ENCODE results near the gene HOXB8.

The HOXB8 gene

DNA sequence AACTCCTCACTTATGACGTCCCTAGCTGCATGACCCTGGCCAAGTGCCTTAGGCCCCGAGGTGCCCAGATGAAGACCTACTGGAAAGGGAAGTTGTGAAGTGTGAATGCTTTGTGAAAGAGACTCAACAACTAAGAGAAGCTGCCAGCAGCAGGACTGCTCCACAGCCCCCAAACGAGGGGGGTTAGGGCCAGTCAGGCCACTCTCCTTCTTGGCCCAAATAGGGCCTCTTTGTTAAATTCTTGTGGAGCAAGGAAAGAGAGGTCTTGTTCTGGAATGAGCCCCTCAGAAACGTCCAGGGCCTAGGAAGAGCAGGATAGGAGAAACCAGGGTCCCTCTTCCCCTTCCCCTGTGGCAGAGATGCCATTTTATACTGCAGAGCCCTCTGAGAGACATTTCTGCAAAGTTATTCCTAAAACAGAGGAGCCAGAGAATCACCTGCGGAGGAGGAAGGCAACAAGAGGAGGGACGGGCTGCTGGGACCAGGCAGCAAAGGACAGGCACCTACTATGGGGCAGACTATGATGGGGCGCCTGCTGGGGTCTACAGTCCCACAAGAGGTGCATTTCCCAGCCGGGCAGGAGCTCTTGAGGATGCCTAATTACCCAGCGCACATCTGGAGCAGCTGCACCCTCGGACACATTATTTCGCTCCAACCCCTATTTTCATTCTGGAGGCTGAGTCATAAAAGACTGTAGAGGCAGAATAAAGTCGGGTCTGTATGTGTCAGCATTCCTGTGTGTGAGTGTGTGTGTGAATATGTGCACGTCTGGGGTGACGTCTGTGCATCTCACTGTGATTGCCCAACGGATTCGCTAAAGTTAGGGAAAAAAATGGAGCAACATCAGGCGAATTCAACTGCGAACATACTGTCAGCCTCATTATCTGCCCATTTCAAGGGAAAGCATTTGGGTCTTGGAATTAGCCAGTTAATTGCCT, 22.5 kb upstream of the HOXB8 start:
- DNase-seq, result no peak

GRCh38 chr17:48636177-48637018, 21.3 kb upstream of the HOXB8 start:
- peak in 3 of 4 experiments; percentile 21 to 48 (median 34) for DNase-seq

- DNase-seq, result no peak
Observed at GRCh38 chr17:48634493-48635208, 19.6 kb upstream of the HOXB8 start.

GRCh38 chr17:48633266-48633677, 18.2 kb upstream of the HOXB8 start:
- no peak for DNase-seq

GRCh38 chr17:48632579-48633265, 17.6 kb upstream of the HOXB8 start:
- DNase-seq, result no peak

DNA sequence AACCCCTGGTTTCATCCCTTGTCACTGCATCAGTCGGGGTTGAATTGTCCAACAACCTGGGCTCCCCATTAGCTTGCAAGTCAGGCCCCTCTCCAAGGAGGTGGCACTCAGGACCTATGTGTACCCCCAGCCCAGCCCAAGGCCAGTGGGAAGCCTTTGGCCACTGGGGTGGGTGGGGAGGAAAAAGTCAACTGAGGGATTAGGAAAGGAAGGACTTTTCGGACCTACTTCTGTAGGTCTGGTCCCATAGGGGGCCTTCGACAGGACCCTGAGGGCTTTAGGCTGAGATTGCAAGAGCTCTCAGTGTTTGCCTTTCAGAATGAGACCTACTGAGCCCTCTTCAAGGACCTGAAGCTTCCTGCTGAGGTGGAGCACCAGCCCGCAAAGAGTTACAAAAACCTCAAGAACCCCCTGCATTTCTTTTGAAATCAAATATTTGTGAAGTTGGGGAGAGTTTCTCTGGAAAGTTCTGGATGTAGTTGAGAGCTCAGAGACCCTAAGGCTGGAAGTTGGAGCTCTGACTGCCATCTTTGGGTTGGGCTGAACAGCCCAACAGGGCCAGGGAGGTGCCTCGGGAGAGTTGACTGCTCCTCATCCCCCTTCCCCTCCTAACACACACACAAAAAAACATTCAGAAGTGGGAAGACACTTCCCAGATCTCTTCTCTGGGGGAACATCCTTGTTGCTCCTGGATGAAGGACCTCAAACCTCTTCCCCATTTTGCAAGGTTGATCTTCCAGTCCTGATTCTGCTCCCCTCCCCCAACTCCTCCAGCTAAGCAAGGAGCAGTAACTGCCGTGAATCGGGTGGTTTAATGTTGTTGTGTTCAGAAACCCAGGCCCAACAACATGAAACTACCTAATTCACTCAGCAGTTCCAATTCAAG, 16.8 kb upstream of the HOXB8 start:
- DNase-seq, result no peak

DNA sequence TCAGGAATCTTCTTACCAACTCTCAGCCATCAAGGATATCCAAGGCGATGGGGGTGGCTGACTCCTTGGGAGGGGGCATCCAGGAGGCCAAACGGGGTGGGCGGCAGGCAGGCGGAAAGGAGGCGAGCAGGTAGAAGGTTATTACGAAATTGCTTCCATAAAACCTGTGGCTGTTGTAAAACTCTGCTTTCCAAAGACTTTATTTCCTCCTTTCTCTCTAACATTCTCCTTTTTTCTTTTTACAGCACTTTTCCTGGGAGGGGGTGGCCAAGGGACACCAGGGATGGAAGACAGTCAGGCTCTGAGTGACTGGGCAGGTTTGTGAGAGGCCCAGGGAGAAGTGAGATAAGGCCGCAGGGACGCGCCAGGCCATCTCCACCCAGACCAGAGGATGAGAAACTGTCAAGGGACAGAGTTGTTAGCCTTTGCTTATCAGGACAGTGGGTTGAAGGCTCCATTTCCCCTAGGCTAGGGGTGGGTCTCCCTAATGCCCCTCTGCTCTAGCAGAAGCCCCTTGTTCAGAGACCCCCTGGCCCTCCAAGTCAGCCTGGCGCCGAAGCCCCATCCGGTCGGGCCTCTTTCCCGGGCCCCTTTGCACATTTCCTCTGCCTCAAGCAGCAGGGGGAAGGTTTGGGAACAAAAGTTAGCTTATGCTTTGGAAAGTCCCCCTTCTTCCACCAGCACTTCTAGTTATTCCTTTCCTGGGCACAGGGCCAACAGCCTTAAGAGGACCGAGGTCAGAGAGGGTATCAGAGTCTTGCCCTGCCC, 16.0 kb upstream of the HOXB8 start:
- DNase-seq, result no peak

GRCh38 chr17:48630009-48630924, 15.2 kb upstream of the HOXB8 start:
- DNase-seq, result no peak

- no peak for DNase-seq
Observed at GRCh38 chr17:48629411-48629759, 14.3 kb upstream of the HOXB8 start.

DNA sequence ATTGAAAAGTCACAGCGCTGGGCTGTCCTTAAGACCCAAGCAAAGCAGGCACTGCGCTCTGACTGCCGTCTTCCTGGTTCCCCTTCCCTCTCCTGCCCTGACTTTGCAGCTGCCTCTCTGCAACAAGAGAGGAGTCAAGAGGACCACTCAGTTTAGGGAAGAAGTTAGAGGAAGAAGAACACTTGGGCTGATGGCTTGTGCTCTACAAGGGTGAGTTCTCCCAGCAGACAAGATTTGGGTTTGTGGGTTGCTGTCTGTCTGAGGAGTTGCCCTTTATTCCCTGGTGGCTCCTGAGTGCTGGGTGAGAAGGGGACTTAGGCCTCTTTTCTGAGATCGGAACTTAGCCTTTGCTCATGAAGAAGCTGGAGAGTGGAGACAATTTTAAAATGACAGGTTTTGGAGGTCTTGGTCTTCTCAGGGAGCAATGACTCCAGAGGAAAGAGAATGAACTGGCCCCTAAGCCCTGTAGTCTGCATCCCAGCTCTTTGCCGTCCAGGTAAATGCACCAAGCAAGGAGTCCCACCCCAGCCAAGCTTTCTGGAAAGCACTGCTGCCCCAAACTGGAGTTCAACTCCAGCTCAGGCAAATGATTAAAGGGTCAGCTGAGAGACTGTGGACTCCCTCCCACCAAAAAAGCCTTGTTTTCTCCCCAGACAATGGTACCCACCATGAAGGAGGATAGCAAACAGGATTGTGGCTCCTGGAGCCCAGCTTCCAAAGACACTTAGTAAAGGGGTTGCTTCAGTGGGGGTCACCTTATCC, 13.7 kb upstream of the HOXB8 start:
- no peak for DNase-seq

- no peak for DNase-seq
Observed at GRCh38 chr17:48627623-48628521, 12.8 kb upstream of the HOXB8 start.

GRCh38 chr17:48627118-48627597, 12.1 kb upstream of the HOXB8 start:
- no peak for DNase-seq

DNA sequence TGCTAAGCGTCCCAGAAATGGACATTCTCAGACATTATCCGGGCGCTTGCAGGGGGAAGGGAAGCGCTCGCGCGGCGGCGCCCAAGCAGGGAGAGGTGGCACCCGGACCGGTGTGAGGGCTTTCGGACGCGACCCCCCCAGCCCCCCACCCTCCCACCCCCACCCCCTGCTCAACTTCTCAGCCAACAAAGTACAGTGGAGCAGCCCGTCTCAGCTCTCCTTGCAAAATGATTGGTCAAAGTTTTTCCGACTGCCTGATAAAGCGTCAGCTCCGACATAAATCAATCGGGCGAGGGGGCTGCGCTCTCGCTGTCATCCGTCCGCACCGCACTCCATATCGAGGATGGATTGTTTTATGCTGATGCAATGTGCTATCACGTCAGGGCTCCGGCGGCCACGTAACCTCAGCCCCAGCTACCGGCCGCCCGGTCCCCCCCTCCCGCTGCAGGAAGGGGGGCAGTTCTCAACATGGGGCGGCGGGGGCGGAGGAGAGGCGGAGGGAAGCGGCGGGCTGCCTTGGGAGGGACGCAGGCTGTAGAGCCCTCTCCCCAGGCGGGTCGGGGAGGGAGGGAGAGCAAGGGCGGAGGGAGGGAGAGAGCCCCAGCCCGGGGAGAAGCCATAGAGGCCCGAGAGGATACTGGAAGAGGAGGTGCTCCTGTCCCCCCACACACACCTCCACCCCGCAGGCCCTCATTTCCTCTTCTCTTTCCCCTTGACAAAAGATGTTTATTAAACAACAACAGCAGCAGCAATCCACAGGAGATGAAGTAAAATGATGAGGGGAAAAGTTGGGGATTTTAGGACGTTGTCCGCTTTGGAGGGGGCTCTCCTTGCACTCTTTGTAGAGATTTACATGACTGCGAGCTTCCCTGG, 11.4 kb upstream of the HOXB8 start, which contains the start of gene HOXB9:
Gene HOXB9, minus strand, starts transcription at position 114 of the 873 bp plus-strand sequence. Its CDS starts 89 bp downstream, at position 25.
- peak in 1 of 4 experiments; percentile 19 for DNase-seq

GRCh38 chr17:48625495-48626244, 10.6 kb upstream of the HOXB8 start:
- DNase-seq, result no peak

Data from activated CD4-positive, CD25-positive, alpha-beta regulatory T cell (primary cell).